ENCODE measurements around the gene MPZL3. TPM values are rescaled to one million over a fixed set of nuclear protein-coding genes. Genes with fewer than 3 reads are reported as not detected.
A peak's percentile ranks its signal among the peaks of the same experiment; 100 is the strongest.

MPZL3 gene
- total RNA-seq, 1 donor from 2014 or later: 63.5 TPM

DNA sequence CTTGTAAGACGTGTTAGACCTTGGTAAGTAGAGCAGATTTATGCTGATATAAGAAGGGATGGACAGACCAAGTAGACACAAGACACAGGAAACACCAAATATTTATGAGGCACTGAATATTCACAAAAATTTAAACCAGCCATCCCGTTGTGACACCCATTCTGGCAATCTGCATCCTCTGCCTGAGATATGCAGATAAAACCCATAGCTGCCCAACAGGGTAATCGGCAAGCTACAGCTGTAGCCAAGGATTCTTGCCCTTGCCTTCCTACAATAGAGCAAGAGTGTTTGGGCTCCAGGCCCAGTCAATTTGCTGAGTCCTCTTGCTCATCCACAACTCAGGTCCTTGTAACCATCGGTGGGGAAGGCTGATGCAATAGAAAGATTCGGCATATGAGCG is 30.4 kb upstream of the MPZL3 start:
- peaks cover 6% of the 10 kb centered on the region for H3K36me3 Mint-ChIP-seq (ENCODE audit: low read depth)

DNA sequence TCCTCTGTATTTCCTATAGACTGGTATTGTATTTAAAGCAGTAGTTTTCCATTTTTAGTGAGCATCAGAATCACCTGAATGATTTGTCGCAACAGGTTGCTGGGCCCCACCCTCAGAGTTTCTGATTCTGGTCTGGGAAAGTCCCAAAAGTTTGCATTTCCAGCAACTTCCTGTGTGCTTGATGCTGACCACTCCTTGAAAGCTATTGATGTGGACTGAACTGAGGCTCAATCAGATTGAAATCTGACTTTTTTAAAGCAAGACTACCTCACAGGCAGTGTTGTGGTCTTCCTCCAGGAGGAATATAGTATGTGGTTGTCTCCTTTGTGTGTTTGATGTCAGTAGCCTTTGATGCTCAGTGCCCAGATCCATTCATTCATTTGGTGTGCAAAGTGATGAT is 29.1 kb upstream of the MPZL3 start:
- no peak for DNase-seq (ENCODE audit: low spot score)
- peaks cover 3% of the 10 kb centered on the region for H3K27me3 Mint-ChIP-seq (ENCODE audit: insufficient read depth)
- H3K4me3 Mint-ChIP-seq: peak overlapping the region; percentile 0
- intact Hi-C loops (cut with micrococcal nuclease): loop anchor here (5.0 kb wide), 1 partner anchor 39 kb away; no protein-coding TSS in a partner anchor
- H3K27ac Mint-ChIP-seq: peak overlapping the region; percentile 73
- H3K4me1 Mint-ChIP-seq (ENCODE audit: low read depth): peaks cover 68% of the 10 kb centered on the region
- H3K36me3 Mint-ChIP-seq (ENCODE audit: low read depth): peaks cover 6% of the 10 kb centered on the region
- peaks cover 6% of the 10 kb centered on the region for H3K9me3 Mint-ChIP-seq

More for the DNA sequence above, 30.4 kb upstream of the MPZL3 start:
- peaks cover 3% of the 10 kb centered on the region for H3K27me3 Mint-ChIP-seq (ENCODE audit: insufficient read depth)
- intact Hi-C loops (cut with micrococcal nuclease): loop anchor here (5.0 kb wide), 1 partner anchor 40 kb away; no protein-coding TSS in a partner anchor
- DNase-seq (ENCODE audit: low spot score): no peak
- H3K27ac Mint-ChIP-seq: no peak overlapping the region
- H3K4me1 Mint-ChIP-seq (ENCODE audit: low read depth): peaks cover 54% of the 10 kb centered on the region
- no peak overlapping the region for H3K4me3 Mint-ChIP-seq
- H3K9me3 Mint-ChIP-seq: peaks cover 6% of the 10 kb centered on the region

DNA sequence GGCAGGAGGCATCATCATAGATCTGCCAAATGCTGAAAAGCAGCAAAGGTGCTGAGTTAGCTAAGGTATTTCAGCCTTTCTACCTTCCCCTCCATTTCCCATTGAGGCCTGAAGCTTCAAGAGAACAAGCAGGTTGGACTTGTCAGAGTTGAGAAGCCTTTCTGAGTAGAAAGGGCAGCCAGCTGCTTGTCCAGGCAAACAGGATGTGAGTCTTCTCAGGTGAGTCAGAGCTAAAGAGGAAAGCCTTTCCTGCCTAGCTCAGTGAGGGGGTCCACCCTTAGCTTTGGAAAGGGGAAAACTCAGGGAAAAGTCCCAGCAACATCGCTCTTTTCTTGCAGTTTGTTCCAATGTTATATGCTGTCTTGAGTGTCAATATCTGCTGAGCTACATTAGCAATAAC is 25.1 kb upstream of the MPZL3 start:
- Mint-ChIP-seq H3K27ac (no peak overlapping the region), H3K36me3 (ENCODE audit: low read depth) (no peaks in the 10 kb centered on the region), H3K4me1 (ENCODE audit: low read depth) (peaks cover 57% of the 10 kb centered on the region), H3K9me3 (peaks cover 6% of the 10 kb centered on the region), H3K4me3 (no peak overlapping the region), H3K27me3 (ENCODE audit: insufficient read depth) (no peaks in the 10 kb centered on the region)
- intact Hi-C loops (cut with micrococcal nuclease): loop anchor here (2.0 kb wide), 1 partner anchor 15 kb away; no protein-coding TSS in a partner anchor
- DNase-seq (ENCODE audit: low spot score): no peak

DNA sequence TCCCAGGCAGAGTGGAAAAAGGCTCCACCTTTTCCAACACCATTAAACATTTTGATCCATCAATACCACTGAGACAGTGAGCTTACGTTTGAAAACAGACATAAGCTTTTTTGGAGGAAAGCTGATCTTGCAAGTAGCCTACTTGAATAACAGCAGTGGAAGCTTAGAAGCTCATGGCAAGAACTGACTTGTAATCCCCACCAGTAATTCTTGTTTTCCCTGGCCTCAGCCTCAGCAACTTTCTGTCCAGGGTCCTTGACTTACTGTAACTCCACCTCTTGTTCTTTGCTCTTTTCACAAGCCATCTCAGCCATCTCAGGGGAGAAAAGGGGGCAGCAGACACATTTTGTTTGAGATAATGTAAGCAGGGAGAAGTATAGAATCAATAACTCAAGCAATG is 24.3 kb upstream of the MPZL3 start:
- no peak for DNase-seq (ENCODE audit: low spot score)
- H3K9me3 Mint-ChIP-seq: peaks cover 3% of the 10 kb centered on the region
- intact Hi-C loops (cut with micrococcal nuclease): loop anchor here (2.0 kb wide), 1 partner anchor 14 kb away; no protein-coding TSS in a partner anchor
- H3K36me3 Mint-ChIP-seq (ENCODE audit: low read depth): no peaks in the 10 kb centered on the region
- H3K4me1 Mint-ChIP-seq (ENCODE audit: low read depth): peaks cover 48% of the 10 kb centered on the region
- peak overlapping the region; percentile 5 for H3K4me3 Mint-ChIP-seq
- H3K27ac Mint-ChIP-seq: peak overlapping the region; percentile 69
- no peaks in the 10 kb centered on the region for H3K27me3 Mint-ChIP-seq (ENCODE audit: insufficient read depth)

DNA sequence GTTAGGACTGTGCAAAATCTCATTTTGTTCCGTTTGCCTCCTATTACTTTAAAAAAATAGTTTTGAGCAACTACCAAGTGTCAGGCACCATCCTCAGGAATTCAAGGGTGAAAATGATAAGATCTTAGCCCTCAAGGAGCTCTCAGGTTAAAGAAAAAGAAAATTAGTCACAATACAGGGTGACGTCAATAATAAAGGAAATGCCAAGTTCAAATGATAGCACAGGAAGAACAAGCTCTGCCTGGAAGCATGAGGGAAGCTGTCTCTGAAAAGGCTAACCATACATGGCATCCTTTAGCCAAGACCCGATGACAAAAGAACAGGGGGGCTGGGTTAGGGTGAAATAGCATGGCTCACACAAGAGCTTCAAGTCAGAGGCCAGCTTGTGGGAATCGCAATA is 23.0 kb upstream of the MPZL3 start:
- no peak for DNase-seq (ENCODE audit: low spot score)
- no peak overlapping the region for H3K4me3 Mint-ChIP-seq
- intact Hi-C loops (cut with micrococcal nuclease): no loop called here
- no peaks in the 10 kb centered on the region for H3K9me3 Mint-ChIP-seq
- peaks cover 39% of the 10 kb centered on the region for H3K4me1 Mint-ChIP-seq (ENCODE audit: low read depth)
- H3K36me3 Mint-ChIP-seq (ENCODE audit: low read depth): no peaks in the 10 kb centered on the region
- no peaks in the 10 kb centered on the region for H3K27me3 Mint-ChIP-seq (ENCODE audit: insufficient read depth)
- no peak overlapping the region for H3K27ac Mint-ChIP-seq

DNA sequence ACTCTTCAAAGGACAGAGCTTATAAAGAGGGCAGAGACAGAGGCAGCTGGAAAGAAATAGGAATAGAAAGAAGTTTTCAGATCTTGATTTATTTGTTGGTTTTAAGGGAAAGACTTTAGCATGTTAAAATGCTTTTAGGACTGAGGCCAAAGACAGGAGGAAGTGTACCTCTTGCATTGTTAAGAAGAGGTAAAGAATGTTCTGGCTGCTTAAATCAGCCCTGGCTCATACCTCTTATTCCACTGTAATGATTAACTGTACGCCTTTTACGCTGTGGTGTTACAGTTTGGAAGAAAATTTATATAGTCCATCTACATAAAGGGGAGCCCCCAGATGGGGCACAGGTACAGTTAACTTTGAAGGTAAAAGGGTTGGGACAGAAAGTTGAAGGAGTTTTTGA is 22.0 kb upstream of the MPZL3 start:
- Mint-ChIP-seq H3K27me3 (ENCODE audit: insufficient read depth) (no peaks in the 10 kb centered on the region), H3K9me3 (no peaks in the 10 kb centered on the region)

DNA sequence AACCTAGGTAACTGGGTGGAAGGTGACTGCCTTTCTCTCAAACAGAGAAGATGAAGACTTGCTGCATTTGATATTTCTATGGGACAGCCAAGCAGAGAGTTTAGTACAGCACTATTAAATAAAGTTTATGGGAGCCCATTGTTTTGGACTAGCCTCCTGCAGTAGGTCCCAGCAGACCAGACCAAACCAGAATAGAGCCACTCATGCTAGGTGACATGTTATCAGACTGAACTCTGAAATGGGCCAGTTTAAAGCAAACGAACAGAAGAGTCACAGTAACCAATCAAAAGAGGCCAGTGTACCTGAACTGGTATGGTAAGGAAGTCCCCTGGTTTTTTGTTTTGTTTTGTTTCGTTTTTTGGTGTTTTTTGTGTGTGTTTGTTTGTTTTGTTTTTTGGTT is 19.8 kb upstream of the MPZL3 start:
- peaks cover 23% of the 10 kb centered on the region for H3K4me1 Mint-ChIP-seq (ENCODE audit: low read depth)

More for the DNA sequence above, 22.0 kb upstream of the MPZL3 start:
- Mint-ChIP-seq H3K36me3 (ENCODE audit: low read depth) (no peaks in the 10 kb centered on the region), H3K27ac (no peak overlapping the region), H3K4me1 (ENCODE audit: low read depth) (peaks cover 34% of the 10 kb centered on the region), H3K4me3 (no peak overlapping the region)
- intact Hi-C loops (cut with micrococcal nuclease): no loop called here
- DNase-seq (ENCODE audit: low spot score): no peak

DNA sequence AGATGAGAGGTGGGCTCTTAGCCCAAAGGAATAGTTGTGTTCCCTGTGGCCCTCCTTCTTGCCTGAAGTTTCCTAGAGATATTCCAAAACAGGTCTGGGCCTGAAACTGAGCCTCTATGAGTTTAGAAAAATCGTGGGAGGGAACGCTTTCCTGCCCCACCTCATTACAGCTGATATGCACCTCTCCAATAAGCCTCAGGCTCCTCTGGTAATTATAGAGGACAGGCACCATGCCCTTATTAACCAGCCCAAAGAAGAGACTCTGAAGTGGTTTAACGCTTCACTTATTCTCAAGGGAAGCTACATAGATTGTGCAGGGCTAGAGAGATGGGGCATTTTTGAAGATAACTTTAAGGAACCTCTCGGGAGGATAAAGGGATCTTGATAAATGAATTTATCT is 15.3 kb upstream of the MPZL3 start:
- intact Hi-C loops (cut with micrococcal nuclease): no loop called here
- Mint-ChIP-seq H3K36me3 (ENCODE audit: low read depth) (peaks cover 3% of the 10 kb centered on the region), H3K4me3 (no peak overlapping the region), H3K27me3 (ENCODE audit: insufficient read depth) (peaks cover 6% of the 10 kb centered on the region), H3K4me1 (ENCODE audit: low read depth) (peaks cover 35% of the 10 kb centered on the region), H3K9me3 (no peaks in the 10 kb centered on the region), H3K27ac (no peak overlapping the region)
- DNase-seq (ENCODE audit: low spot score): no peak

More for the DNA sequence above, 19.8 kb upstream of the MPZL3 start:
- Mint-ChIP-seq H3K36me3 (ENCODE audit: low read depth) (no peaks in the 10 kb centered on the region), H3K4me3 (no peak overlapping the region), H3K9me3 (no peaks in the 10 kb centered on the region), H3K27me3 (ENCODE audit: insufficient read depth) (peaks cover 4% of the 10 kb centered on the region), H3K27ac (no peak overlapping the region)
- DNase-seq (ENCODE audit: low spot score): no peak
- intact Hi-C loops (cut with micrococcal nuclease): no loop called here

DNA sequence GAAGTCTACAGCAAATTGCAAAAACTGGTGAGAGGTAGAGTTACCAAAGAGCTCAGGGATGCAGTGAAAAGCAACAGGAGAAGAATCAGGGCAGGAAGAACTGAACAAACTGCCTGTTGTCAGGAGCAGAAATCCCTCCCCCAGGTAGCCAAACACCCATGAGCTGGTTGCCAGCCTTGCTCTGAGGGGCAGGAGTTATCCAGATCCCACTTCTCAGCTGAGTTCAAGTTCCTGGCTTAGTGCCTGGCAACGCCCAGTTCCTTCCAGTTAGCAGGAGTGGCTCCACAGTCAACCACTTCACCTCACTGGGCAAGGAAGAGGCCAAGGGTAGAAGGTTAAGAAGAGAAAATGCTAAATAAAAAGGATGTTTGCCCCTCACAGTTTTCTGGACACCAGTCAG is 13.8 kb upstream of the MPZL3 start:
- no peak overlapping the region for H3K27ac Mint-ChIP-seq

DNA sequence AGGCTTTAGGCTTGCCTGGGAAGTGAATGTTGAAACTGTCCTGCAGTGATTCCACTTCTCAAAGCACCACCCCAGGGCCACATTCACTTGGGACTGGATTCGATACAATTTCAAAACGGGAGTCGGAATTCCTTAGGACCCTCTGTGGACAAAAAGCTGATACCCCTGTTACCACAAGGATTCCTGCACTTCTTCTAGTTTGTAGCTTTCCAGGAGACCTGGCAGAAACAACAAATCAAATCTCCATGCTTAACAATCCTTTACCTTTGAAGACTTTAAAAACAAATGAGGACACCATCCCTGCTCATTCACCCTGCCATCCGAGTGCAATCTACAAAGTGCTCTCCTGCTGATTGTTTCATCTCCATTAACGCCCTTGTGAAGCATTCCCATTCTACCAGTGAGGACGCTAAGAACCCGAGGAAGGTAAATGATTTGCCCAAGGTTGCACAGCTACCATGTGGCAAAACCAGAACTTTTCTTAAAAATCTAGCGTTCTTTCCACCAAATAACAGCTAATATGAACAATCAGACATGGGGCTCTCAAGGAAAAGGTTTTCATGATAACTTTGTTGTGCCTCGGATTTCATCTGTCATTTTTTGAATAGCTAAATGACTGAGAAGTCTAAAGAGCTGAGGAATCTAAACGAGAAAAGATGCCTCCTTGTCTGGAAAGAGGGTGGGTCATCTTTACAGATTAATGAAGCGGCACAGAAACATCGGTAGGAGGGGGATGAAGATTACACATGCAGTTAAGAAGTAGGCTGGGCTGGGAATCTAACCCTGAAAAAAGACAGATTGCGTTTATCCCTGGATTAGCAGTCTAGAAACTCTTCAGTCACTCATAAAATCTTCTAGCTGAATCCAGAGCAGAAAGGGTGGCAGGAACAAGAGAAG is 12.7 kb upstream of the MPZL3 start:
- Mint-ChIP-seq H3K27me3 (ENCODE audit: insufficient read depth) (peaks cover 6% of the 10 kb centered on the region), H3K4me1 (ENCODE audit: low read depth) (peaks cover 56% of the 10 kb centered on the region), H3K9me3 (no peaks in the 10 kb centered on the region), H3K4me3 (peak overlapping the region; percentile 80), H3K36me3 (ENCODE audit: low read depth) (peaks cover 13% of the 10 kb centered on the region), H3K27ac (no peak overlapping the region)
- no peak for DNase-seq (ENCODE audit: low spot score)
- intact Hi-C loops (cut with micrococcal nuclease): no loop called here

More for the DNA sequence above, 13.8 kb upstream of the MPZL3 start:
- DNase-seq (ENCODE audit: low spot score): no peak
- no peak overlapping the region for H3K4me3 Mint-ChIP-seq
- H3K36me3 Mint-ChIP-seq (ENCODE audit: low read depth): peaks cover 10% of the 10 kb centered on the region
- intact Hi-C loops (cut with micrococcal nuclease): no loop called here
- peaks cover 46% of the 10 kb centered on the region for H3K4me1 Mint-ChIP-seq (ENCODE audit: low read depth)
- no peaks in the 10 kb centered on the region for H3K9me3 Mint-ChIP-seq
- H3K27me3 Mint-ChIP-seq (ENCODE audit: insufficient read depth): peaks cover 6% of the 10 kb centered on the region

DNA sequence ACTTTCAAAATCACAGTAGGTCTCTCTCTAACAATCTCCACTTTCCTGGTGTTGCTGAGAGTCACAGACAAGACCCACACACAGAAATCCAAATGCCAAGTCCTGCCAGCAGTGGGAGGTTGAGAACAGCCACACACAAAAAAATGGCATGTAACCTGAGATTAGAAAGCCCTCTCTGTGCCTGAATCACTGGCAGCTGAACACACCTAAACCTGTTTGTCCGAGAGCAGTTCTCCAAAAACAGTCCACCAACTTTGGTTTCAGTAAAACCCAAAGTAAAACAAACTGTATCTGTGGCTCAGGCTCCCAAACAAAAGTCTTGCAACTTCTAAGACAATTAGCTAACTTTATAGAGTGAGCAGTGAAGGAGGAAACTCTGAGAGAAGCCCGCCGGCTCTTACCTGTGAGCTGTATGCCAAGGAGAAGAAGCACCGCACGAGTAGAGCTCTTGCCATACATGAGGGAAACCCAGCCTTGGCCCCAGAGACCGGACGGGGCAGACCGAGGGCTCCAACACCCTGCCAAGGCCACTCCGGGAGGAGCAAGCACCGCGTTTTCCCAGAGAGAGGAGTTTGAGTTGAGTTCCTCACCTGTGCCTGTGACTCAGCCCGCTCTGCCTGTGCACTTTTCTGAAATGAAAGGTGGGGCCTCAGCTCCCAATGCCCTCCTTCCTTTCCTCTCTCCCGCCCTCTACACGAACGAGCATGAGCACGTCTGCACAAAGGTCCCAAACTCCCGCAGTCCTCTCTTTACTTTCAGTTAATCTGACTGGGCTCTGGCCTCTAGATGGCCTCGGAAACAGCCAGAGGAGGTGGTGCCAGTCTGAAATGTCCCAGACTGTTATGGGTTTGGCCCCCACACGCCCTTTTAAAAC is 11.8 kb upstream of the MPZL3 start, which contains the start of gene MPZL2:
Gene MPZL2 (minus strand): TSS at position 603 of the 874 bp plus-strand sequence. CDS start 144 bp downstream, at position 459.
- Mint-ChIP-seq H3K27ac (peak within 1 kb of the TSS; percentile 41), H3K4me3 (peak within 1 kb of the TSS; percentile 80), H3K27me3 (ENCODE audit: insufficient read depth) (peaks cover 6% of the 10 kb centered on the region), H3K36me3 (ENCODE audit: low read depth) (peaks cover 17% of the 10 kb centered on the region), H3K9me3 (no peaks in the 10 kb centered on the region), H3K4me1 (ENCODE audit: low read depth) (peaks cover 58% of the 10 kb centered on the region)
- DNase-seq (ENCODE audit: low spot score): no peak
- intact Hi-C loops (cut with micrococcal nuclease): loop anchor here (1.0 to 2.0 kb wide), 2 partner anchors 12 to 13 kb away; partner anchors contain the start of gene MPZL3

DNA sequence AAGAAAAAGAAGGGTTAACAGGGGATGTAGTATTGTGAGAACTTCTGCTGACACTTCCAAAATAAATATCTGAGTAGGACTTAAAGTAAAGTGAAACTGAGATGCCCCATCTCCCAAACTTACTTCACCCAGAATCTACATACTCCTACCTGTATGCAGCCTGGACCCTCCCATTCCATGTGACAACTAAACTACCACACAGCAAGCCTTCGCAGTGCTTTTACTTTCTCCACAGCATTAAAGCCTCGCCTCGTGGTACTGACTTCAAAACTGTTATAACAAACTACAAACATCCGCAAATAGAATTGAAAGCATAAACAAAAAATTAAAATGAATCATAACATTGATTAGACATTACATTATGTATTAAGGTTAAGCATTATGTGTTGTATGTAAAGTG is 10.9 kb upstream of the MPZL3 start:
- DNase-seq (ENCODE audit: low spot score): no peak
- H3K4me3 Mint-ChIP-seq: peak overlapping the region; percentile 80
- H3K9me3 Mint-ChIP-seq: no peaks in the 10 kb centered on the region
- peaks cover 58% of the 10 kb centered on the region for H3K4me1 Mint-ChIP-seq (ENCODE audit: low read depth)
- H3K27me3 Mint-ChIP-seq (ENCODE audit: insufficient read depth): peaks cover 6% of the 10 kb centered on the region
- peaks cover 17% of the 10 kb centered on the region for H3K36me3 Mint-ChIP-seq (ENCODE audit: low read depth)
- H3K27ac Mint-ChIP-seq: no peak overlapping the region
- intact Hi-C loops (cut with micrococcal nuclease): loop anchor here (1.0 to 2.0 kb wide), 2 partner anchors 11 to 14 kb away; partner anchors contain the start of gene MPZL3
